GM21381 (cell line): ENCODE measurements around the gene PITPNM1.
"Not testable (repeated sequence)": the region's sequence is repeated elsewhere in the genome, so short reads cannot be mapped to it uniquely, and the experiment has no call there.

Experiments
- ATAC-seq: cut with Tn5 transposase; IDR thresholded peaks from one replicate; pipeline ENCODE4 v1.9.1; 2021; ENCODE audit warnings: mild to moderate bottlenecking, moderate library complexity; ENCODE audit not compliant: unreplicated experiment

The PITPNM1 gene

GRCh38 chr11:67523556-67524479 is 18.7 kb upstream of the PITPNM1 start:
- no peak for ATAC-seq

- ATAC-seq: no peak
These were observed 17.8 kb upstream of the PITPNM1 start, which contains the start of gene CABP2 for GRCh38 chr11:67522844-67523555. TSS of gene CABP2 (minus strand) at chr11:67523446. CDS start at chr11:67523326, 120 bp downstream.

- ATAC-seq: no peak
These were observed 17.2 kb upstream of the PITPNM1 start for GRCh38 chr11:67522338-67522737.

GRCh38 chr11:67521924-67522323 is 16.8 kb upstream of the PITPNM1 start:
- ATAC-seq: no peak

GRCh38 chr11:67520856-67521824 is 16.0 kb upstream of the PITPNM1 start:
- no peak for ATAC-seq

- ATAC-seq: no peak
These were observed 14.6 kb upstream of the PITPNM1 start for GRCh38 chr11:67519726-67520125.

GRCh38 chr11:67517784-67518552 is 12.8 kb upstream of the PITPNM1 start:
- ATAC-seq: no peak

GRCh38 chr11:67516806-67517205 is 11.6 kb upstream of the PITPNM1 start:
- no peak for ATAC-seq

GRCh38 chr11:67514116-67514515 is 9.0 kb upstream of the PITPNM1 start:
- no peak for ATAC-seq

GRCh38 chr11:67511558-67511957 is 6.4 kb upstream of the PITPNM1 start:
- not testable (repeated sequence) for ATAC-seq

GRCh38 chr11:67510023-67510345 is 4.8 kb upstream of the PITPNM1 start:
- no peak for ATAC-seq

- ATAC-seq: peak; percentile 38
These were observed 3.4 kb upstream of the PITPNM1 start for GRCh38 chr11:67508486-67509121.

GRCh38 chr11:67507864-67508485 is 2.8 kb upstream of the PITPNM1 start, which contains the start of gene CDK2AP2:
TSS of gene CDK2AP2 (minus strand) at chr11:67508162. CDS start at chr11:67508082, 80 bp downstream.
- ATAC-seq: peak; percentile 69

- ATAC-seq: no peak
These were observed 2.2 kb upstream of the PITPNM1 start for GRCh38 chr11:67507242-67507863.

GRCh38 chr11:67506426-67507051 is 1.4 kb upstream of the PITPNM1 start:
- ATAC-seq: no peak

GRCh38 chr11:67505605-67506396 is 638 bp upstream of the PITPNM1 start:
- ATAC-seq: no peak
